RWPE1 (cell line): ENCODE results near the gene DDX6.

Source experiments
- CTCF ChIA-PET: fragments of 350-600 bp; sonication (Branson Sonifier 250); formaldehyde crosslinking; extraction: SDS; loops from one replicate; lab custom pipeline; 2021; lab: Yijun Ruan, JAX
- POLR2A ChIA-PET: fragments of 400-600 bp; formaldehyde crosslinking; extraction: SDS; loops from one replicate; lab custom pipeline; 2020; ENCODE audit warnings: antibody characterized with exemption; ENCODE audit not compliant: low non-redundant PET; lab: Yijun Ruan, JAX
- DNase-seq: peaks from one replicate; pipeline ENCODE4 v3.0.0; 2012; ENCODE audit warnings: low spot score
- H3K27ac ChIP-seq: fragments of 450-650 bp; 2 replicates; pipeline ENCODE4 v1.5.1; 2017
- CTCF ChIP-seq: fragments of 450-650 bp; conservative IDR thresholded peaks from 2 replicates; pipeline ENCODE4 v1.5.1; 2017; ENCODE audit warnings: low read depth, mild to moderate bottlenecking

Gene DDX6

DNA sequence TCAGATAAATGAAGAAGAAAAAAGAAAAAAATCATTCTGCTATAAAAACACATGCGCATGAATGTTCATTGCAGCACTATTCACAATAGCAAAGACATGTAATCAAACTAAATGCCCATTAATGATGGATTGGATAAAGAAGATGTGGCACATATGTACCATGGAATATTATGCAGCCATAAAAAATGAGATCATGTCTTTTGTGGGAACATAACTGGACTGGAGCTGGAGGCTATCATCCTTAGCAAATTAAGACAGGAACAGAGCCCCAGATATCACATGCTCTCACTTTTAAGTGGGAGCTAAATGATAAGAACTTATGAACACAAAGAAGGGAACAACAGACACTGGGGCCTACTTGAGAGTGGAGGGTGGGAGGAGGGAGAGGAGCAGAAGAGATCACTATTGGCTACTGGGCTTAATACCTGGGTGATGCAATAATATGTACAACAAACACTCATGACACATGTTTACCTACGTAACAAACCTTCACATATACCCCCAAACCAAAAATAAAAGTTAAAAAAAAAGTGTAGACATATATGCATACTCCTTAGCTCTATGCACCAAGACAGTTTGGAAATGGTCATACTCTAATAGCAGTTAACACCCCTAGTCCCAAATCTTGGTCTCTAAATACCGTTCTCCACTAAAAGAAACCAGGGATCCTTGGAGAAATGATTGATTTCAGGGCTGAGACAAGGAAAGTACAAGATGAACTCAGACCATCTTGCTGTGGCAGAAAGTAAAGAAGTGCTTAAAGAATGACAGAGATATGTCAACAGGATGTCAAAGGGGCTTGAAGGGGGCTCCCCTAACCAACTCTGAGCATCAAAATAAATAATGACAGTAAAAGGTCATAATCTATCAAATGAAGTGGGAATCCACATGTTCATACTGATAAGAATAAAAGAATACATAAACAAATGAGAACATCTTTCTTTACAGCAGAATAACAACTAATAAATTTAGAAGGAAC is 17.1 kb upstream of the DDX6 start:
- H3K27ac ChIP-seq: no peak overlapping the region
- CTCF ChIA-PET: no interaction called here
- no peak for DNase-seq
- POLR2A ChIA-PET: no interaction called here
- no peak for TF ChIP-seq CTCF

GRCh38 chr11:118806400-118806799 is 15.4 kb upstream of the DDX6 start:
- ChIA-PET CTCF (no interaction called here), POLR2A (no interaction called here)
- no peak for TF ChIP-seq CTCF
- DNase-seq: no peak
- no peak overlapping the region for H3K27ac ChIP-seq

DNA sequence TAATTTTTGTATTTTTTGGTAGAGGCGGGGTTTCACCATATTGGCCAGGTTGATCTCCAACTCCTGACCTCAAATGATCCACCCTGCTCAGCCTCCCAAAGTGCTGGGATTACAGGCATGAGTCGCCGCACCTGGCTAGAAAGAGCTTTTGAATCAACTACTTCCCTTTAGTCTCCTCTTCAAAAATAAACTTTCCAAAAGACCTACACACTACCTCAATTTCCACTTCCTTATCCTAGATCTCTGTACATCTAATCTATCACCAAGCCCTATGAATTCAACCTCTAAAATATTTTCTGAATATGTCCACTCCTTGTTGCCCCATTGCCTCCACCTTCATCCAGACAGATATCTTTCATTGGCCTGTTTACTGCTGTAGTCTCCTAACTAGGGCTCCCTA is 13.1 kb upstream of the DDX6 start:
- POLR2A ChIA-PET: no interaction called here
- CTCF ChIA-PET: interaction anchor here (2.6 kb wide), 1 partner anchor 12 kb away, joined by 9 read pairs; no protein-coding TSS in a partner anchor
- DNase-seq: no peak
- H3K27ac ChIP-seq: no peak overlapping the region
- TF ChIP-seq CTCF: no peak

DNA sequence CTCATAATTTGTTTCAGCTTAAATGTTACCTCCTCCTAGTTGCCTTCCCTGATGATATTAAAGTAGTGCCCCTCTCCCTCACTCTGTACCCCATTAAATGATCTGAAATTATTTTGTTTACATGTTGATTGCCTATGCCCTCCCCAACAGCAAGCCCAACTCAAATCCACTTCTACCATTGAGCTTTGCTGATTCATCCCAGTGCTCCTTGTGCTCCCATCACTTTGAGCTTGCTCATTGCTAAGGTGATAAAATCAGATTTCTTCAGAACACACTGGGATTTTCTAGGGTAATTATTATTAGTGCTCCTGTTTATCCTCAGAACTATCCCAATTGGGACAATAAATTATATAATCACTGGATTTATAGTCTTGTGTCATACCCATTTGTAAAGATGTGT is 8.4 kb upstream of the DDX6 start:
- H3K27ac ChIP-seq: no peak overlapping the region
- DNase-seq: no peak
- ChIA-PET POLR2A (no interaction called here), CTCF (interaction anchor here (0.6 kb wide), 1 partner anchor 90 kb away, joined by 3 read pairs; no protein-coding TSS in a partner anchor)
- no peak for TF ChIP-seq CTCF

GRCh38 chr11:118797510-118797909 is 6.5 kb upstream of the DDX6 start:
- H3K27ac ChIP-seq: no peak overlapping the region
- no peak for TF ChIP-seq CTCF
- DNase-seq: no peak
- POLR2A ChIA-PET: no interaction called here
- CTCF ChIA-PET: no interaction called here

GRCh38 chr11:118792570-118793124 is 1.7 kb upstream of the DDX6 start:
- peak overlapping the region; percentile 93 for H3K27ac ChIP-seq
- POLR2A ChIA-PET: interaction anchor here (0.6 to 1.3 kb wide), 3 partner anchors 37 to 105 kb away, joined by 3 to 5 read pairs (median 4); no protein-coding TSS in a partner anchor
- CTCF ChIA-PET: interaction anchor here (0.6 to 3.0 kb wide), 3 partner anchors 10 to 135 kb away, joined by 3 to 14 read pairs (median 9); no protein-coding TSS in a partner anchor
- peak; percentile 90 for DNase-seq
- no peak for TF ChIP-seq CTCF
